ENCODE measurements around the gene MYPN.

DNA sequence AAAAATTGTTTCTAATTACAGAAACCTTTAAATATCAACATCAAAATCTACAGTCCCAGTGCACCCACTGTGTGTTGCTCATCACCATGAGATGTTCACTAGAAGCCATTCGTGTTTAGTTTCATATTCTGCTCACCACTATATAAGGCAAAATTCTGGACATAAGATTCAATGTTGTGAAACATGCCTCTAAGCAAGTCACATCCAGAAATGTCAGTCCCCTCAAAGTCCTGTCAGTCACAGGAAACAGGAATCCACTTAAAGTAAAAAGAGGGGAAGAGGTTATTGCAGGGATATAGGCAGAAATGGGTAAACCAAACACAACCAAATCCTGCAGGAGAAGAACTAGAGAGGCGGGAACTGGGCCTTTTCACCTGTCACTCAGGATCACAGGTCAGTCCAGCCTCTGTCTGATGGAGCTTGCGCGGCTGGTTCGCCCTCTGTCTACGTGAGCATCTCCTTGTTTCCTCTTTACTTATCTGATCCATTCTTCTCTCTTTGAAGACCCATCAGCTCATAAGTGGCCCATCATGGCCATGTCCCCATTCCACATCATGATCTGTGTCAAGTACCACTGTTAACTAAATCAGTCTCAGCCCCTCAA, 58.4 kb downstream of the MYPN start:
- TF ChIP-seq, protein P1, sequence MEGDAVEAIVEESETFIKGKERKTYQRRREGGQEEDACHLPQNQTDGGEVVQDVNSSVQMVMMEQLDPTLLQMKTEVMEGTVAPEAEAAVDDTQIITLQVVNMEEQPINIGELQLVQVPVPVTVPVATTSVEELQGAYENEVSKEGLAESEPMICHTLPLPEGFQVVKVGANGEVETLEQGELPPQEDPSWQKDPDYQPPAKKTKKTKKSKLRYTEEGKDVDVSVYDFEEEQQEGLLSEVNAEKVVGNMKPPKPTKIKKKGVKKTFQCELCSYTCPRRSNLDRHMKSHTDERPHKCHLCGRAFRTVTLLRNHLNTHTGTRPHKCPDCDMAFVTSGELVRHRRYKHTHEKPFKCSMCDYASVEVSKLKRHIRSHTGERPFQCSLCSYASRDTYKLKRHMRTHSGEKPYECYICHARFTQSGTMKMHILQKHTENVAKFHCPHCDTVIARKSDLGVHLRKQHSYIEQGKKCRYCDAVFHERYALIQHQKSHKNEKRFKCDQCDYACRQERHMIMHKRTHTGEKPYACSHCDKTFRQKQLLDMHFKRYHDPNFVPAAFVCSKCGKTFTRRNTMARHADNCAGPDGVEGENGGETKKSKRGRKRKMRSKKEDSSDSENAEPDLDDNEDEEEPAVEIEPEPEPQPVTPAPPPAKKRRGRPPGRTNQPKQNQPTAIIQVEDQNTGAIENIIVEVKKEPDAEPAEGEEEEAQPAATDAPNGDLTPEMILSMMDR (conservative IDR thresholded peaks at IDR 0.05; ENCODE audit: low read depth in 2 of 2) = no peak
- TF ChIP-seq POLR2AphosphoS5 (IDR thresholded peaks at IDR 0.05; ENCODE audit: low read depth) (no peak), EZH2 (IDR thresholded peaks at IDR 0.05; ENCODE audit: low read depth, unreplicated experiment) (no peak), CREB1 (CRISPR knock-in tag; IDR thresholded peaks at IDR 0.05; ENCODE audit: low read depth) (no peak), EZH2phosphoT487 (IDR thresholded peaks at IDR 0.05; ENCODE audit: unreplicated experiment) (no peak), STAT1 (IDR thresholded peaks at IDR 0.05; ENCODE audit: unreplicated experiment) (no peak), ZNF331 (CRISPR knock-in tag; IDR thresholded peaks at IDR 0.05; ENCODE audit: low read depth) (no peak), NANOG (IDR thresholded peaks at IDR 0.05; ENCODE audit: borderline replicate concordance) (no peak), ZNF114 (CRISPR knock-in tag; IDR thresholded peaks at IDR 0.05) (no peak), JUNB (IDR thresholded peaks at IDR 0.05; ENCODE audit: unreplicated experiment) (no peak)
- TF ChIP-seq, protein P2, sequence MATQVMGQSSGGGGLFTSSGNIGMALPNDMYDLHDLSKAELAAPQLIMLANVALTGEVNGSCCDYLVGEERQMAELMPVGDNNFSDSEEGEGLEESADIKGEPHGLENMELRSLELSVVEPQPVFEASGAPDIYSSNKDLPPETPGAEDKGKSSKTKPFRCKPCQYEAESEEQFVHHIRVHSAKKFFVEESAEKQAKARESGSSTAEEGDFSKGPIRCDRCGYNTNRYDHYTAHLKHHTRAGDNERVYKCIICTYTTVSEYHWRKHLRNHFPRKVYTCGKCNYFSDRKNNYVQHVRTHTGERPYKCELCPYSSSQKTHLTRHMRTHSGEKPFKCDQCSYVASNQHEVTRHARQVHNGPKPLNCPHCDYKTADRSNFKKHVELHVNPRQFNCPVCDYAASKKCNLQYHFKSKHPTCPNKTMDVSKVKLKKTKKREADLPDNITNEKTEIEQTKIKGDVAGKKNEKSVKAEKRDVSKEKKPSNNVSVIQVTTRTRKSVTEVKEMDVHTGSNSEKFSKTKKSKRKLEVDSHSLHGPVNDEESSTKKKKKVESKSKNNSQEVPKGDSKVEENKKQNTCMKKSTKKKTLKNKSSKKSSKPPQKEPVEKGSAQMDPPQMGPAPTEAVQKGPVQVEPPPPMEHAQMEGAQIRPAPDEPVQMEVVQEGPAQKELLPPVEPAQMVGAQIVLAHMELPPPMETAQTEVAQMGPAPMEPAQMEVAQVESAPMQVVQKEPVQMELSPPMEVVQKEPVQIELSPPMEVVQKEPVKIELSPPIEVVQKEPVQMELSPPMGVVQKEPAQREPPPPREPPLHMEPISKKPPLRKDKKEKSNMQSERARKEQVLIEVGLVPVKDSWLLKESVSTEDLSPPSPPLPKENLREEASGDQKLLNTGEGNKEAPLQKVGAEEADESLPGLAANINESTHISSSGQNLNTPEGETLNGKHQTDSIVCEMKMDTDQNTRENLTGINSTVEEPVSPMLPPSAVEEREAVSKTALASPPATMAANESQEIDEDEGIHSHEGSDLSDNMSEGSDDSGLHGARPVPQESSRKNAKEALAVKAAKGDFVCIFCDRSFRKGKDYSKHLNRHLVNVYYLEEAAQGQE (IDR thresholded peaks at IDR 0.05; ENCODE audit: unreplicated experiment) = no peak
- TF ChIP-seq, protein P3, sequence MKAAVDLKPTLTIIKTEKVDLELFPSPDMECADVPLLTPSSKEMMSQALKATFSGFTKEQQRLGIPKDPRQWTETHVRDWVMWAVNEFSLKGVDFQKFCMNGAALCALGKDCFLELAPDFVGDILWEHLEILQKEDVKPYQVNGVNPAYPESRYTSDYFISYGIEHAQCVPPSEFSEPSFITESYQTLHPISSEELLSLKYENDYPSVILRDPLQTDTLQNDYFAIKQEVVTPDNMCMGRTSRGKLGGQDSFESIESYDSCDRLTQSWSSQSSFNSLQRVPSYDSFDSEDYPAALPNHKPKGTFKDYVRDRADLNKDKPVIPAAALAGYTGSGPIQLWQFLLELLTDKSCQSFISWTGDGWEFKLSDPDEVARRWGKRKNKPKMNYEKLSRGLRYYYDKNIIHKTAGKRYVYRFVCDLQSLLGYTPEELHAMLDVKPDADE (IDR thresholded peaks at IDR 0.05) = no peak
- TF ChIP-seq, protein P4, sequence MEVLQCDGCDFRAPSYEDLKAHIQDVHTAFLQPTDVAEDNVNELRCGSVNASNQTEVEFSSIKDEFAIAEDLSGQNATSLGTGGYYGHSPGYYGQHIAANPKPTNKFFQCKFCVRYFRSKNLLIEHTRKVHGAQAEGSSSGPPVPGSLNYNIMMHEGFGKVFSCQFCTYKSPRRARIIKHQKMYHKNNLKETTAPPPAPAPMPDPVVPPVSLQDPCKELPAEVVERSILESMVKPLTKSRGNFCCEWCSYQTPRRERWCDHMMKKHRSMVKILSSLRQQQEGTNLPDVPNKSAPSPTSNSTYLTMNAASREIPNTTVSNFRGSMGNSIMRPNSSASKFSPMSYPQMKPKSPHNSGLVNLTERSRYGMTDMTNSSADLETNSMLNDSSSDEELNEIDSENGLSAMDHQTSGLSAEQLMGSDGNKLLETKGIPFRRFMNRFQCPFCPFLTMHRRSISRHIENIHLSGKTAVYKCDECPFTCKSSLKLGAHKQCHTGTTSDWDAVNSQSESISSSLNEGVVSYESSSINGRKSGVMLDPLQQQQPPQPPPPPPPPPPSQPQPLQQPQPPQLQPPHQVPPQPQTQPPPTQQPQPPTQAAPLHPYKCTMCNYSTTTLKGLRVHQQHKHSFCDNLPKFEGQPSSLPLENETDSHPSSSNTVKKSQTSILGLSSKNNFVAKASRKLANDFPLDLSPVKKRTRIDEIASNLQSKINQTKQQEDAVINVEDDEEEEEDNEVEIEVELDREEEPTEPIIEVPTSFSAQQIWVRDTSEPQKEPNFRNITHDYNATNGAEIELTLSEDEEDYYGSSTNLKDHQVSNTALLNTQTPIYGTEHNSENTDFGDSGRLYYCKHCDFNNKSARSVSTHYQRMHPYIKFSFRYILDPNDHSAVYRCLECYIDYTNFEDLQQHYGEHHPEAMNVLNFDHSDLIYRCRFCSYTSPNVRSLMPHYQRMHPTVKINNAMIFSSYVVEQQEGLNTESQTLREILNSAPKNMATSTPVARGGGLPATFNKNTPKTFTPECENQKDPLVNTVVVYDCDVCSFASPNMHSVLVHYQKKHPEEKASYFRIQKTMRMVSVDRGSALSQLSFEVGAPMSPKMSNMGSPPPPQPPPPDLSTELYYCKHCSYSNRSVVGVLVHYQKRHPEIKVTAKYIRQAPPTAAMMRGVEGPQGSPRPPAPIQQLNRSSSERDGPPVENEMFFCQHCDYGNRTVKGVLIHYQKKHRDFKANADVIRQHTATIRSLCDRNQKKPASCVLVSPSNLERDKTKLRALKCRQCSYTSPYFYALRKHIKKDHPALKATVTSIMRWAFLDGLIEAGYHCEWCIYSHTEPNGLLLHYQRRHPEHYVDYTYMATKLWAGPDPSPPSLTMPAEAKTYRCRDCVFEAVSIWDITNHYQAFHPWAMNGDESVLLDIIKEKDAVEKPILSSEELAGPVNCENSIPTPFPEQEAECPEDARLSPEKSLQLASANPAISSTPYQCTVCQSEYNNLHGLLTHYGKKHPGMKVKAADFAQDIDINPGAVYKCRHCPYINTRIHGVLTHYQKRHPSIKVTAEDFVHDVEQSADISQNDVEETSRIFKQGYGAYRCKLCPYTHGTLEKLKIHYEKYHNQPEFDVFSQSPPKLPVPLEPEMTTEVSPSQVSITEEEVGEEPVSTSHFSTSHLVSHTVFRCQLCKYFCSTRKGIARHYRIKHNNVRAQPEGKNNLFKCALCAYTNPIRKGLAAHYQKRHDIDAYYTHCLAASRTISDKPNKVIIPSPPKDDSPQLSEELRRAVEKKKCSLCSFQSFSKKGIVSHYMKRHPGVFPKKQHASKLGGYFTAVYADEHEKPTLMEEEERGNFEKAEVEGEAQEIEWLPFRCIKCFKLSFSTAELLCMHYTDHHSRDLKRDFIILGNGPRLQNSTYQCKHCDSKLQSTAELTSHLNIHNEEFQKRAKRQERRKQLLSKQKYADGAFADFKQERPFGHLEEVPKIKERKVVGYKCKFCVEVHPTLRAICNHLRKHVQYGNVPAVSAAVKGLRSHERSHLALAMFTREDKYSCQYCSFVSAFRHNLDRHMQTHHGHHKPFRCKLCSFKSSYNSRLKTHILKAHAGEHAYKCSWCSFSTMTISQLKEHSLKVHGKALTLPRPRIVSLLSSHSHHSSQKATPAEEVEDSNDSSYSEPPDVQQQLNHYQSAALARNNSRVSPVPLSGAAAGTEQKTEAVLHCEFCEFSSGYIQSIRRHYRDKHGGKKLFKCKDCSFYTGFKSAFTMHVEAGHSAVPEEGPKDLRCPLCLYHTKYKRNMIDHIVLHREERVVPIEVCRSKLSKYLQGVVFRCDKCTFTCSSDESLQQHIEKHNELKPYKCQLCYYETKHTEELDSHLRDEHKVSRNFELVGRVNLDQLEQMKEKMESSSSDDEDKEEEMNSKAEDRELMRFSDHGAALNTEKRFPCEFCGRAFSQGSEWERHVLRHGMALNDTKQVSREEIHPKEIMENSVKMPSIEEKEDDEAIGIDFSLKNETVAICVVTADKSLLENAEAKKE (CRISPR knock-in tag; IDR thresholded peaks at IDR 0.05) = no peak
